DND-41 (cell line): ENCODE measurements around the gene TMEM54.

ENCODE experiments used
- ATAC-seq: fragments of 200-7000 bp; cut with Tn5 transposase; 3 replicates; pipeline ENCODE4 v1.9.1; 2021; ENCODE audit warnings: low read depth; ENCODE audit not compliant: insufficient read depth
- DNase-seq: peaks from one replicate; pipeline ENCODE4 v3.0.0-alpha.2; 2020
- H2AFZ ChIP-seq: 2 replicates; pipeline ENCODE4 v1.6.0; 2012; ENCODE audit warnings: low read depth, low read length
- H3K27ac ChIP-seq: 2 replicates; pipeline ENCODE4 v1.5.1; 2012; ENCODE audit warnings: low read length, inconsistent platforms
- H3K27me3 ChIP-seq: fragments of 200-600 bp; sonication (generic); 2 replicates; pipeline ENCODE4 v1.6.0; 2012; ENCODE audit warnings: low read length, mild to moderate bottlenecking, inconsistent platforms; ENCODE audit not compliant: insufficient read depth, poor library complexity
- H3K36me3 ChIP-seq: 2 replicates; pipeline ENCODE4 v1.5.1; 2012; ENCODE audit warnings: low read length, inconsistent platforms; ENCODE audit not compliant: insufficient read depth
- H3K4me1 ChIP-seq: 2 replicates; pipeline ENCODE4 v1.5.1; 2012; ENCODE audit warnings: mild to moderate bottlenecking, low read length; ENCODE audit not compliant: insufficient read depth
- H3K4me2 ChIP-seq: 2 replicates; pipeline ENCODE4 v1.6.0; 2012; ENCODE audit warnings: mild to moderate bottlenecking, moderate library complexity, low read length, inconsistent platforms; ENCODE audit not compliant: insufficient read depth
- H3K4me3 ChIP-seq, 2 experiments: fragments of 200-600 bp in 1 of 2; shearing (Covaris generic) in 1 of 2; 2 replicates each; pipeline ENCODE4 v1.5.1; 2012 to 2016; ENCODE audit warnings: inconsistent platforms in 2 of 2, low read length in 2 of 2, mild to moderate bottlenecking in 2 of 2, low read depth in 1 of 2, moderate library complexity in 1 of 2
- H3K79me2 ChIP-seq: 2 replicates; pipeline ENCODE4 v1.6.0; 2012; ENCODE audit warnings: low read length, inconsistent platforms; ENCODE audit not compliant: insufficient read depth
- H3K9ac ChIP-seq: 2 replicates; pipeline ENCODE4 v1.6.0; 2012; ENCODE audit warnings: low read depth, mild to moderate bottlenecking, inconsistent platforms, low read length, moderate library complexity
- H3K9me3 ChIP-seq: 2 replicates; pipeline ENCODE4 v1.5.1; 2012; ENCODE audit warnings: low read length, moderate library complexity, mild to moderate bottlenecking, inconsistent platforms; ENCODE audit not compliant: insufficient read depth, severe bottlenecking
- H4K20me1 ChIP-seq: 2 replicates; pipeline ENCODE4 v1.6.0; 2012; ENCODE audit warnings: low read length; ENCODE audit not compliant: insufficient read depth
- EZH2 ChIP-seq: IDR thresholded peaks from 3 replicates; pipeline ENCODE4 v1.6.1; 2012; ENCODE audit warnings: borderline replicate concordance, low read depth, mild to moderate bottlenecking, moderate library complexity, low read length, inconsistent platforms; ENCODE audit not compliant: severe bottlenecking
- TF ChIP-seq, protein P1 (sequence below): IDR thresholded peaks from 2 replicates; pipeline ENCODE4 v1.5.1; 2012; ENCODE audit warnings: borderline replicate concordance, low read length, moderate library complexity, mild to moderate bottlenecking; ENCODE audit not compliant: poor library complexity, severe bottlenecking; ENCODE audit errors: extremely low read depth

Gene TMEM54

DNA sequence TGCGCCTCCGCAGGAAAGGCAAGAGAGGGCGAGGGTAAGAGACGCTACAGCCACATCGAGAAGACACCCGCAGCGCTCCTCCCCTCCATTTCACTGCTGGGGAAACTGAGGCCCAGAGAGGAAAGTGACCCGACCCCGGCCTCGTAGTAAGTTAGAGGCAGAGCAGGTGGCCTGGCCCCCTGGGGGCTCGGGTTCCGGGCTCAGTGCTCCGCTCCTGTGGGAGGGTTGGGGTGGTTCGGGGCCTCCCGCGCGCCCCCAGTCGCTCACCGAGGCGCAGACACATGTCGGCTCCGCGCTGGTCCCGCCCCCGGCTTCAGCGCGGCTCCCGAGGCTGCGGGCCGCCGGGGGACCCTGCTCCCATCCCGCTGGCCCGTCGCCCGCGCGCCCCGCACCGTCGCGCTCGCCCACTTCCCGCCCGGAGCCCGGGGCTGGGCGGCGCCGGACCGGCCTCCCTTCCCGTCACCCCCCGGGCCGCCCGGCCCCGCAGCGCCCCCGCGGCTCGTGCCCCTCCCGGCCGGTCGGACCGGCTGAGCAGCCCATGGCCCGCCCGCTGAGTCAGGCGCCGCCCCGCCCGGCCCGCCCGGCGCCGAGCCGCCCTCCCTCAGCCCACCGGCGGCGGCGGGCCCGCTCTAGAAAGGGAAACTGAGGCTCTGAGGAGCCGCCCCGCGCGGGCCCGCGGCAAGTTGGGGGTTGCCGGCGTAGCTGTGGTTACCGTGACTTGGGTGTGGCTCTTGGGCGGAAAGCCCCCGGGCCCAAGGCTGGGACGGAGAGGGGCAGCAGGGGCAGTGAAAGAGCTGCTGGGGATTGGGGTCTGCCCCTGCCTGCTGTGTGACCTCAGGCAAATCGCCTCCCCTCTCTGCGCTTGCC lies at the start of gene TMEM54:
TMEM54 (minus strand) TSS at position 434 of the 867 bp plus-strand sequence; CDS start at position 283, 151 bp downstream.
- Histone ChIP-seq H3K27me3 (no peaks in the 10 kb centered on the region), H3K4me3 (no peak within 1 kb of the TSS), H3K4me2 (no peak within 1 kb of the TSS), H2AFZ (no peak within 1 kb of the TSS), H3K79me2 (no peaks in the 10 kb centered on the region), H3K9ac (no peak within 1 kb of the TSS), H4K20me1 (no peaks in the 10 kb centered on the region), H3K9me3 (no peaks in the 10 kb centered on the region), H3K27ac (no peak within 1 kb of the TSS), H3K4me1 (no peaks in the 10 kb centered on the region), H3K36me3 (no peaks in the 10 kb centered on the region)
- ATAC-seq: no peak
- TF ChIP-seq, protein P1, sequence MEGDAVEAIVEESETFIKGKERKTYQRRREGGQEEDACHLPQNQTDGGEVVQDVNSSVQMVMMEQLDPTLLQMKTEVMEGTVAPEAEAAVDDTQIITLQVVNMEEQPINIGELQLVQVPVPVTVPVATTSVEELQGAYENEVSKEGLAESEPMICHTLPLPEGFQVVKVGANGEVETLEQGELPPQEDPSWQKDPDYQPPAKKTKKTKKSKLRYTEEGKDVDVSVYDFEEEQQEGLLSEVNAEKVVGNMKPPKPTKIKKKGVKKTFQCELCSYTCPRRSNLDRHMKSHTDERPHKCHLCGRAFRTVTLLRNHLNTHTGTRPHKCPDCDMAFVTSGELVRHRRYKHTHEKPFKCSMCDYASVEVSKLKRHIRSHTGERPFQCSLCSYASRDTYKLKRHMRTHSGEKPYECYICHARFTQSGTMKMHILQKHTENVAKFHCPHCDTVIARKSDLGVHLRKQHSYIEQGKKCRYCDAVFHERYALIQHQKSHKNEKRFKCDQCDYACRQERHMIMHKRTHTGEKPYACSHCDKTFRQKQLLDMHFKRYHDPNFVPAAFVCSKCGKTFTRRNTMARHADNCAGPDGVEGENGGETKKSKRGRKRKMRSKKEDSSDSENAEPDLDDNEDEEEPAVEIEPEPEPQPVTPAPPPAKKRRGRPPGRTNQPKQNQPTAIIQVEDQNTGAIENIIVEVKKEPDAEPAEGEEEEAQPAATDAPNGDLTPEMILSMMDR: no peak
- TF ChIP-seq EZH2: no peak
- no peak for DNase-seq

GRCh38 chr1:32949519-32949918 lies 48.3 kb upstream of the TMEM54 start:
- no peaks in the 10 kb centered on the region for H3K9me3 ChIP-seq
- H3K27ac ChIP-seq: no peak overlapping the region
- H3K79me2 ChIP-seq: peaks cover 15% of the 10 kb centered on the region; the same call in 1 of the 2 replicates
- H3K4me2 ChIP-seq: no peak overlapping the region
- no peaks in the 10 kb centered on the region for H3K27me3 ChIP-seq
- no peak overlapping the region for H3K9ac ChIP-seq
- TF ChIP-seq EZH2: no peak
- TF ChIP-seq, protein P1: no peak
- ATAC-seq: no peak
- H4K20me1 ChIP-seq: 0 out of 2 replicates have a peak, but pooled peaks cover 3% of the 10 kb centered on the region
- H3K36me3 ChIP-seq: peaks cover 29% of the 10 kb centered on the region
- H3K4me3 ChIP-seq: no peak overlapping the region
- no peak for DNase-seq
- H2AFZ ChIP-seq: no peak overlapping the region
- H3K4me1 ChIP-seq: no peaks in the 10 kb centered on the region

DNA sequence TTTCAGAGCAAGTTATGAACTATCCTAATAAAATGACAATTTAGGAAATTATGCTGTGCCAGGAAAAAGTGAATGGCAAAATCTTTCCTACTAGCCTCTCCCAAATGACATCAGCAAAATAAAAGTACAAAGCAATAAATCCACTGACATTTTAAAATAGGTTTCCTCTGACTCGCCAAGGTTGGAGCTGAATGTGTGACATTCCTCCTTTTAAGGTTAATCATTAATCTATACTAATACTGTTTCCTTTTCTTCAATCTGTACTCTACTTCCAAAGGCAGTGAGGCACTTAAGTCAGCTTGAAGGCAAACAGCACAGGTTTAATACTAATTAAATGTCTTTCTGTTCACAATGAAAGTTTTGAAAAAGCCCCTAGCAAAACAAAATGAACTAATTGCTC lies 47.7 kb upstream of the TMEM54 start:
- Histone ChIP-seq H3K27me3 (no peaks in the 10 kb centered on the region), H2AFZ (no peak overlapping the region), H3K4me2 (no peak overlapping the region), H3K4me3 (no peak overlapping the region), H3K79me2 (peaks cover 13% of the 10 kb centered on the region; the same call in 1 of the 2 replicates), H3K36me3 (peaks cover 35% of the 10 kb centered on the region), H3K9me3 (no peaks in the 10 kb centered on the region), H3K9ac (no peak overlapping the region), H4K20me1 (0 out of 2 replicates have a peak, but pooled peaks cover 3% of the 10 kb centered on the region), H3K4me1 (no peaks in the 10 kb centered on the region), H3K27ac (no peak overlapping the region)
- DNase-seq (no peak), ATAC-seq (no peak)
- TF ChIP-seq, protein P1: no peak
- no peak for TF ChIP-seq EZH2
